ENCODE data around the gene LHFPL5. TPM values are rescaled to one million over a fixed set of nuclear protein-coding genes. Genes with fewer than 3 reads are reported as not detected.

The LHFPL5 gene
- polyA plus RNA-seq, 1 donor (not counting 4 experiments of a cell fraction or from before 2014, with no cell fraction given), result not detected

DNA sequence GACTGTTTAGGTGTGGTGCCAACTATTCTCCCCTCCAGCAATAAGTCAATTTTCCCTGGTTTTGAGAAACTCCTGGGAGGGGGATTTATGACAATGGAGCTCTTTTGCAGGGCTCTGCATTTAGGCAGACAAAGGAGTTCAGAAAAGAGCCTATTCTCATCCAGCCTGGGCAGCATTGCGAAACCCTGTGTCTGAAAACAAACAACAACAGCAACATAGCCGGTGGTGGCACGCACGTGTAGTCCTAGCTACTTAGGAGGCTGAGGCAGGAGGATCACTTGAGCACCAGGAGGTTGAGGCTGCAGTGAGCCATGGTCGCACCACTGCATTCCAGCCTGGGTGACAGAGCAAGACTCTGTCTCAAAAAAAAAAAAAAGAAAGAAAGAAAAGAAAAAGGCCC is 14.5 kb upstream of the LHFPL5 start:
- dilution Hi-C loops (cut with MboI; ENCODE audit: extremely low pct_ligation_motif_present, low sequenced_read_pairs), result no loop called here
- Histone ChIP-seq H3K4me1 (ENCODE audit: control insufficient read depth, extremely low read depth, insufficient read depth, low read length) (no peaks in the 10 kb centered on the region), H2AFZ (ENCODE audit: control insufficient read depth, low read length) (no peak overlapping the region), H3K9me3 (ENCODE audit: control insufficient read depth, low read depth, low read length) (no peaks in the 10 kb centered on the region), H3K9ac (ENCODE audit: control insufficient read depth, extremely low read depth, insufficient read depth, low read length) (no peak overlapping the region), H3K9me1 (ENCODE audit: control insufficient read depth, extremely low read depth, insufficient read depth, low read length) (no peaks in the 10 kb centered on the region), H3K27ac (ENCODE audit: control insufficient read depth, insufficient read depth, low read length) (no peak overlapping the region), H3K4me3 (ENCODE audit: control insufficient read depth in 2 of 3, extremely low read depth in 1 of 3, insufficient read depth in 2 of 3, low read depth in 1 of 3, low read length in 3 of 3) (no peak overlapping the region), H4K20me1 (ENCODE audit: control insufficient read depth, extremely low read depth, insufficient read depth, low read length) (no peaks in the 10 kb centered on the region), H3K27me3 (ENCODE audit: control insufficient read depth, extremely low read depth, insufficient read depth, low read length) (peaks cover 37% of the 10 kb centered on the region), H3K36me3 (ENCODE audit: control insufficient read depth in 2 of 2, extremely low read depth in 1 of 2, insufficient read depth in 2 of 2, low read length in 2 of 2) (no peaks in the 10 kb centered on the region), H3K79me2 (ENCODE audit: control insufficient read depth, insufficient read depth, low read length) (no peaks in the 10 kb centered on the region), H3K4me2 (ENCODE audit: control insufficient read depth, extremely low read depth, insufficient read depth, low read depth, low read length) (no peak overlapping the region)
- TF ChIP-seq EZH2 (IDR thresholded peaks at IDR 0.05; ENCODE audit: low read length) (no peak), CTCF (optimal IDR thresholded peaks at IDR 0.05 in 1 of 3, IDR thresholded peaks at IDR 0.05 in 1 of 3, conservative IDR thresholded peaks at IDR 0.05 in 1 of 3; ENCODE audit: extremely low read depth in 1 of 3, insufficient read depth in 2 of 3, low read length in 3 of 3) (no peak)
- no peak for FAIRE-seq
- DNase-seq (ENCODE audit: low read depth, low spot score), result no peak

- Histone ChIP-seq H3K9me1 (ENCODE audit: control insufficient read depth, extremely low read depth, insufficient read depth, low read length) (no peaks in the 10 kb centered on the region), H4K20me1 (ENCODE audit: control insufficient read depth, extremely low read depth, insufficient read depth, low read length) (no peaks in the 10 kb centered on the region), H3K79me2 (ENCODE audit: control insufficient read depth, insufficient read depth, low read length) (no peaks in the 10 kb centered on the region), H3K4me1 (ENCODE audit: control insufficient read depth, extremely low read depth, insufficient read depth, low read length) (no peaks in the 10 kb centered on the region), H3K27ac (ENCODE audit: control insufficient read depth, insufficient read depth, low read length) (no peak overlapping the region), H3K4me2 (ENCODE audit: control insufficient read depth, extremely low read depth, insufficient read depth, low read depth, low read length) (no peak overlapping the region), H2AFZ (ENCODE audit: control insufficient read depth, low read length) (no peak overlapping the region), H3K36me3 (ENCODE audit: control insufficient read depth in 2 of 2, extremely low read depth in 1 of 2, insufficient read depth in 2 of 2, low read length in 2 of 2) (no peaks in the 10 kb centered on the region), H3K9ac (ENCODE audit: control insufficient read depth, extremely low read depth, insufficient read depth, low read length) (no peak overlapping the region), H3K9me3 (ENCODE audit: control insufficient read depth, low read depth, low read length) (no peaks in the 10 kb centered on the region), H3K27me3 (ENCODE audit: control insufficient read depth, extremely low read depth, insufficient read depth, low read length) (peaks cover 2% of the 10 kb centered on the region), H3K4me3 (ENCODE audit: control insufficient read depth in 2 of 3, extremely low read depth in 1 of 3, insufficient read depth in 2 of 3, low read depth in 1 of 3, low read length in 3 of 3) (no peak overlapping the region)
- no peak for FAIRE-seq
- TF ChIP-seq CTCF (optimal IDR thresholded peaks at IDR 0.05 in 1 of 3, IDR thresholded peaks at IDR 0.05 in 1 of 3, conservative IDR thresholded peaks at IDR 0.05 in 1 of 3; ENCODE audit: extremely low read depth in 1 of 3, insufficient read depth in 2 of 3, low read length in 3 of 3) (no peak), EZH2 (IDR thresholded peaks at IDR 0.05; ENCODE audit: low read length) (no peak)
- DNase-seq (ENCODE audit: low read depth, low spot score), result no peak
- dilution Hi-C loops (cut with MboI; ENCODE audit: extremely low pct_ligation_motif_present, low sequenced_read_pairs), result no loop called here
Measured at GRCh38 chr6:35794536-35795452, 10.4 kb upstream of the LHFPL5 start.

All from keratinocyte (primary cell).